Measurements from ENCODE around the gene METAP2.

- no peak for TF ChIP-seq POLR2A (IDR thresholded peaks at IDR 0.05; ENCODE audit: low read depth, low read length)
- no peak for TF ChIP-seq EZH2 (IDR thresholded peaks at IDR 0.05; ENCODE audit: borderline replicate concordance, low read depth, low read length, severe bottlenecking)
Observed at GRCh38 chr12:95517246-95517645, 43.3 kb downstream of the METAP2 start.

Data from endothelial cell of umbilical vein (primary cell).